GM18868 (cell line): ENCODE results near the gene PRMT9.

ENCODE experiments used
- ATAC-seq: cut with Tn5 transposase; IDR thresholded peaks from one replicate; pipeline ENCODE4 v1.9.1; 2021; ENCODE audit warnings: mild to moderate bottlenecking, moderate library complexity; ENCODE audit not compliant: unreplicated experiment

The PRMT9 gene

GRCh38 chr4:147683717-147684700, at the start of gene PRMT9:
PRMT9 (minus strand) TSS chr4:147684163; CDS start chr4:147683987, 176 bp downstream.
- peak; percentile 99 for ATAC-seq

- ATAC-seq: peak; percentile 11
Measured at GRCh38 chr4:147732518-147733235, 48.7 kb upstream of the PRMT9 start.

- ATAC-seq: peak; percentile 51
Measured at GRCh38 chr4:147731580-147732517, 47.9 kb upstream of the PRMT9 start, which contains the start of gene ARHGAP10. ARHGAP10 (plus strand) TSS chr4:147732088; CDS start chr4:147732302, 214 bp downstream.

- no peak for ATAC-seq
Measured at GRCh38 chr4:147730333-147730732, 46.4 kb upstream of the PRMT9 start.

GRCh38 chr4:147727476-147728028, 43.6 kb upstream of the PRMT9 start:
- no peak for ATAC-seq

- ATAC-seq: no peak
Measured at GRCh38 chr4:147725673-147726072, 41.7 kb upstream of the PRMT9 start.

- peak; percentile 43 for ATAC-seq
Measured at GRCh38 chr4:147724468-147725201, 40.7 kb upstream of the PRMT9 start.

- ATAC-seq: no peak
Measured at GRCh38 chr4:147723326-147723725, 39.4 kb upstream of the PRMT9 start.

GRCh38 chr4:147717878-147718277, 33.9 kb upstream of the PRMT9 start:
- peak; percentile 95 for ATAC-seq

GRCh38 chr4:147714575-147715401, 30.8 kb upstream of the PRMT9 start:
- ATAC-seq: no peak

- ATAC-seq: no peak
Measured at GRCh38 chr4:147709999-147710398, 26.0 kb upstream of the PRMT9 start.

GRCh38 chr4:147707892-147708672, 24.1 kb upstream of the PRMT9 start:
- ATAC-seq: peak; percentile 76

GRCh38 chr4:147704846-147705245, 20.9 kb upstream of the PRMT9 start:
- no peak for ATAC-seq

GRCh38 chr4:147696866-147697265, 12.9 kb upstream of the PRMT9 start:
- no peak for ATAC-seq

- ATAC-seq: no peak
Measured at GRCh38 chr4:147693218-147693617, 9.3 kb upstream of the PRMT9 start.

- no peak for ATAC-seq
Measured at GRCh38 chr4:147691820-147692219, 7.9 kb upstream of the PRMT9 start.

- no peak for ATAC-seq
Measured at GRCh38 chr4:147689067-147689466, 5.1 kb upstream of the PRMT9 start.

GRCh38 chr4:147683188-147683591, 773 bp downstream of the PRMT9 start:
- ATAC-seq: no peak
